T-helper 2 cell treated with Interferon-gamma antibody and Interleukin-4, amounts not matched to agents 100 ng/mL and 5 ng/mL, for 36 hours (primary cell): ENCODE results near the gene LMX1B. TPM values are rescaled to one million over a fixed set of nuclear protein-coding genes. Genes with fewer than 3 reads are reported as not detected.
"Not testable (repeated sequence)": the region's sequence is repeated elsewhere in the genome, so short reads cannot be mapped to it uniquely, and the experiment has no call there.

Source experiments
- intact Hi-C: fragments of 100-400 bp; cut with micrococcal nuclease; formaldehyde crosslinking; loops from one replicate; pipeline ENCODE4 v1.15.1; 2023
- total RNA-seq: library from RNA; stranded (reverse); gene quantifications from 2 replicates; pipeline ENCODE4 v1.2.3, GENCODE V29; 2022

Gene LMX1B
- total RNA-seq, 1 donor from 2014 or later, result not detected

DNA sequence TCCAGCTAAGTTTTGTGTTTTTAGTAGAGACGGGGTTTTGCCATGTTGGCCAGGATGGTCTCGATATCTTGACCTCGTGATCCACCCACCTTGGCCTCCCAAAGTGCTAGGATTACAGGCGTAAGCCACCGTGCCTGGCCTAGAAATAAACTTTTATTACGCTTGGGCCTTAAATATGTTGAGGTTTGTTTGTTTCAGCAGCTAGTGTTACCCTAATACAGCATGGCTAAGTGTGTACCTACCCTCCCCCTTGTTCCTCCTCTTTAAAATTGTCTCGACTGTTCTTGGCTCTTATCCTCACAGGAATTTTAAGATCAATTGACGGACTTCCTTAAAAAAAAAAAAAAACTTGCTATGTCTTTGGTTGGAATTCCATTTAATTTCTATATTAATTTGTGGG, 114.5 kb downstream of the LMX1B start:
- intact Hi-C loops, result loop anchor here (10.0 kb wide), 2 partner anchors 1337 to 1957 kb away; partner anchors contain the start of genes NAIF1, SET and SLC25A25

DNA sequence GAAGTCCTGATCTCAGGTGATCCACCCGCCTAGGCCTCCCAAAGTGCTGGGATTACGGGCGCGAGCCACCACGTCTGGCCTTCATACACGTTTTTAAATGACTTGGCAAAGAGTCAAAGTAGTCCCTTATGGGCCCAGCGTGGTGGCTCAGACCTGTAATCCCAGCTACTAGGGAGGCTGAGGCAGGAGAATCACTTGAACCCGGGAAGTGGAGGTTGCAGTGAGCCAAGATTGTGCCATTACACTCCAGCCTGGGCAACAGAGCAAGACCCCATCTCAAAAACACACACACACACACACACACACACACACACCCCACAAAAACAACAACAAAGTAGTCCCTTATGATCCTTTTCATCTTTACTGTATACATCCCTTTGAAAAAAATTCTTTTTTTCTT, 116.9 kb downstream of the LMX1B start:
- intact Hi-C loops, result not testable (repeated sequence)

DNA sequence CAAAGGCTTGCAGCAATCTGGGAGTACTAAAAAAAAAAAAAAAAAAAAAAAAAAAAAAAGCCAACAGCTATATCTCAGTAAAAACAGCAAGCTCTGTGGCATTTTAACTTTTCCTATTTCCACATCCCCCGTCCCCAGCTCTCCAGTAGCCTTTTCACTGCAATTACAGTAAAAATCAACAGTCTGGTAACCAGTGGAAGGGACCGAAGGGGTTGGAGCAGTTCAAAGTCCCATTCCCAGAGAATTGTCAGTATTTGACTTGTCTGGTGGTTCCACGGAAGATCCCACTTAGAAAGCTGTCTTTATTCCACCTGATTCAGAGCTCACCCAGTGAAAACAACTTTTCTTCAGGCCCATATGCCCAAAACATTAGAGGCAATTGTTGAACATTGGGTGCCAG, 119.3 kb downstream of the LMX1B start:
- intact Hi-C loops, result no loop called here

DNA sequence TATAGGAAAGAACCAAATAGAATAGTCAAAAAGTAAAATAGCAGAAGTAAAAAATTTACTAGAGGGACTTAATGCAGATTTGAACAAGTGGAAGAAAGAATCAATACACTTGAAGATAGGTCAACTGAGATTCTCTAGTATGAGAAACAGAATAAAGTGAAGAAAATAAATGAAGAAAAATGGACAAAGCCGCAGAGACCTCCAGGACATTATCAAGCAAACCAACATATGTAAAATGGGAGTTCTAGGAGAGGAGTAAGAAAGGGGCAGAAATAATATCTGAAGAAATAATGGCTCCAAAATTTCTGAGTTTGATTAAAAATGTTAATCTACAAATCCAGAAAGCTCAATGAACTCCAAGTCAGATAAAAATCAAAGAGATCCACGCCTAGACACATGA, 121.1 kb downstream of the LMX1B start:
- intact Hi-C loops, result no loop called here

DNA sequence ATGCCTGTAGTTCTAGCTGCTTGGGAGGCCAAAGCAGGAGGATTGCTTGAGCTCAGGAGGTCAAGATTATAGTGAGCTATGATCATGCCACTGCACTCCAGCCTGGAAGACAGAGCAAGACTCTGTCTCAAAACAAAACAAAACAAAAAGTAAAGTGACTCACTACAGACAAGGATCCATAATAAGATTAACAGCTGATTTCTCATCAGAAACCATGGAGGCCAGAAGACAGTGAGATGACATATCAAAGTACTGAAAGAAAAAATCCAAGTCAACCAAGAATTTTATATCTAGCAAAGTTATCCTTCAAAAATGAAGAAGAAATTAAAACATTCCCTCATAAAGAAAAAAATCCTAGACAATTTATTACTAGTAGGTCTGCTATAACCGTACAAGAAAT, 121.8 kb downstream of the LMX1B start:
- intact Hi-C loops, result no loop called here

DNA sequence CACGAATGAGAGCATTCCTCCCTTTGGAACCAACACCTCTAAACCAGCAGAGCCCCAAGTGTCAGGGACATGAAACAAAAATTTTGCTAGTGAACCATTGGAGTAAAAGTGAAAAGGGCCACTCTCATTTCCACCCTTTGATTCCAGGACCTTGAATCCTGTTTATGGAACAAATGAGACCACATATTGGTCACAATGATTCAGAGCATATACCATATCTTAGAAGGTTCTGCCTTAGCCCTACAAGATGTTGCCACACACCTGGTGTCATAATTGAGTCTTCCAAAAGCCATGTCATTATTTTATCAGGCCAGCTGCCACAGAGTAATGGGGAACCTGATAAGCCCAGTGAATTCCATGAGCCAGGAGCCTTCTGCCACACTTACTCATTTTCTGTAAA, 124.8 kb downstream of the LMX1B start:
- intact Hi-C loops, result no loop called here

DNA sequence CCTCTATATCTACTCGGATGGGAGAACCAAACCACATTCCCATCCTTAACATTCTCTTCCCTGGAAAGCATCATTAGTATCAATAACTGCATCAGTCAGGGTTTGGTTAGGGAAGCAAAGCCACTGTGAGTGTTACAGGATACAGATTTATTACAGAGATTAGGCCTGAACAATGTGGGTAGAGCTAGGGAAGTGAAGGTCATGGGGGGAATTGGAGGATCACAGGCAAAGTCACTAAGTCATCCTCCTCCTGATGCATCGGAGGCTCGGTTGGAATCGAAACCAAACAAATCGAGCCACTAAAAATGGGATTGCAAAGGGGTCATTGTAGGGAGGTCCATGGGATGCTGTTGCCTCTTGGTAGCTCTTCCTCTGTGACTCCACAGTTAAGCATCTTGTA, 129.3 kb downstream of the LMX1B start:
- intact Hi-C loops, result no loop called here

DNA sequence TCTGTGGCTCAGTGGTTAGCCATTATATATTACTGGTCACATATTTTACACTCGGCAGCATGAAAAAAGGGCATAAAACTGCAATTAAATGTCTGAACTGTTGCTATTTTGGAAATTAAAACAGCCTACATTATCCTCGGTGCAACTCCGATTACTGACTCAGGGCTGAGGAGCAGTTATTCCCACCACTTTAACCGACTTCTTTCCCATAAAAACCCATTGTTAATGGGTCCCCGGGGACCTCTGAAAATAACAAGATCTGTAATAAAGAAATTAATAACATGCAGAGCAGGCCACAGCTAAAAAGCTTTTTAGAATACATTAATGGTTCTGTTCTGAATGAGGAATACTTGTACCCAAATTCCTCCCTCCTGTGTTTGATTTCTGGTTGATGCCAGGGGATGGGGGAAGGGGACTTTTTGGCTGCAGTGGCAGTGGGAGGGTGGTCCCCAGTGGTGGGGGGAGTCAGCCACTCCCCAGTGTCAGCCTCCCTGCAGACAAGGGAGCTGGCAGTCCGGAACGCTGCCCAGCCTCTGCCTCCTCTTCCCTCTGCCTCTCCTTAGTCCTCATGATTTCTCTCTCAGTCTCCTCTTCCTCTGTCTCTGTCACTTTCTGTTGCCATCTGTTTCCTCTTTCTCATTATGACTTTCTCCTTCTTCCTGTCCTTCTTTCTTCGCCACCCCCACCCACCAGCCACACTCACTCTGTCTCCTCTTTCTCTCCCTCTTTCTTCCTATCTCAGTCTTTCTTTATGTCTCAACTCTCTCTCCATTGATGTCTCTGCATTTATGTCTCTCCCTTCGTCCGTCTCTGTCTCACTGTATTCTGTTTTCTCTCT, 132.1 kb downstream of the LMX1B start:
- intact Hi-C loops, result loop anchor here (5.0 kb wide), 1 partner anchor 38 kb away; no protein-coding TSS in a partner anchor

Other genes with a start within 250 kb of the LMX1B start
- 15.9 and 19.2 TPM in 2 replicates for gene ZBTB43, start 191.1 kb downstream of the LMX1B start, total RNA-seq
- 8.2 TPM in 2 replicates for gene ZBTB34, start 246.7 kb downstream of the LMX1B start, total RNA-seq